Testis (tissue), 2 donors: ENCODE results near the gene DDRGK1.

Experiments
- CTCF ChIP-seq, 3 experiments: fragments of 450-650 bp in 2 of 3; fragments of 200-600 bp in 1 of 3; sonication (generic) in 1 of 3; IDR thresholded peaks; one replicate each; pipeline ENCODE4 v1.5.1; 2016 to 2019; ENCODE audit warnings: antibody characterized with exemption in 3 of 3, mild to moderate bottlenecking in 2 of 3, moderate library complexity in 1 of 3
- POLR2A ChIP-seq: fragments of 450-650 bp; IDR thresholded peaks from one replicate; pipeline ENCODE4 v1.6.1; 2017; ENCODE audit warnings: antibody characterized with exemption, mild to moderate bottlenecking, moderate library complexity

DNA sequence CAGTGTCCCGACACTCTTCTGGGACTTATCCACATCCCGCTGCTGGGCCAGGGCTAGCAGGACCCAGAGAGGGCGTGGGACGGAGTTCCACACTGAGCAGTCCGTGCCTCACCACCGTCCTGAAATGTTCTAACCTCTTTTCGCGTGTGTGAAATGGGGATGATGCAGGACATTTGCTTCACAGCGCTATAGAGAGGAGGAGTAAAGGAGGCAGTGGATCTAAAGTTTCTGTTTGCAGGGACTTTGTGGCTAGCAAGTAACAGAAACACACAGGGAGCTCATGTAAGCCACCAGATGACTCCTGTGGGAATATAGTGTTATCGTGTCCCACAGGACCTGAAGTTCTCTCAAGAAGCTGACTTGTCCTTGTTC lies 5.5 kb upstream of the DDRGK1 start:
- TF ChIP-seq CTCF (IDR thresholded peaks at IDR 0.05) (no peak), POLR2A (no peak)
